ENCODE results near the gene RPL7A.
"Not testable (repeated sequence)": the region's sequence is repeated elsewhere in the genome, so short reads cannot be mapped to it uniquely, and the experiment has no call there.

RPL7A gene

GRCh38 chr9:133392308-133392707 lies 44.3 kb downstream of the RPL7A start:
- not testable (repeated sequence) for DNase-seq

GRCh38 chr9:133393399-133393798 lies 45.4 kb downstream of the RPL7A start:
- DNase-seq, result no peak

- no peak for DNase-seq
Measured at GRCh38 chr9:133394687-133395271, 46.8 kb downstream of the RPL7A start.

GRCh38 chr9:133396952-133397351 lies 48.9 kb downstream of the RPL7A start:
- no peak for DNase-seq

GRCh38 chr9:133397370-133397769 lies 49.4 kb downstream of the RPL7A start:
- no peak for DNase-seq

GRCh38 chr9:133397895-133398294 lies 49.9 kb downstream of the RPL7A start:
- no peak for DNase-seq

- DNase-seq, result no peak
Measured at GRCh38 chr9:133400292-133400691, 52.3 kb downstream of the RPL7A start.

Measured in activated naive CD4-positive, alpha-beta T cell treated with Interleukin-2 at 50 U/mL for 16 hours (primary cell).